ENCODE data around the gene USP51. TPM values are rescaled to one million over a fixed set of nuclear protein-coding genes. Genes with fewer than 3 reads are reported as not detected.
"Not testable (repeated sequence)": the region's sequence is repeated elsewhere in the genome, so short reads cannot be mapped to it uniquely, and the experiment has no call there.

Gene USP51
- total RNA-seq, 2 experiments from 2014 or later = 2.3 TPM

DNA sequence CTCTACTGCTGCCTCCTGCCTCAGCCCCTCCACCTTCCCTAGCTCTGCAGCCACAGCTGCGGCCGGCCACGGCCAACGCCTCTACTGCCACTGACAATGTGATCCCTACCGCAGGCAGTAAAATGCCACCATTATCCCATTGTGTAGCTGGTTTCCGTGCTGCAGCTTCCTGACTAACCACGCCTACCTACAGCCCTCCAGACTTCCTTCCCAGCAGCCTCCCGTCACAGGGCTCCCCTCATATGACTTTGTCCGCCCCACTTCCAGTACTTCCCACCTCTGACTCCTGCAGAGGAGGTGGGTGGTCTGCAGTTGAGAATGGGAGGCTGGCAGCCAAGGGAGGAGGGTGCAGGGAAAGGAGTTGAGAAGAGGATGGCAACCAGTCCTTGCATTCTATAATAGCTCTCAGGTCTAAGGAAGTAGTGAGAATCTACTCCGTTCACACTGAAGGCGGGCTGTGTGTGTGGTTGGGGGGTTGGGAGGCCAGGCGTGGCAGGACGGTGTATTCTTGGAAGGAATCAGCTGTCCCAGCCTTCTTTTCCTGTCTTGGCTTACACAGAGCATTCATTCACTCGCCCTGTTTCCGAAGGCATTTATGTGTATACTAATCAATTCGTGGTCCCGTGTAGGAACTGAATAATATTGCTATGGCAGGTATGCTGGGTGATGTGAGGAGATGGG is 33.1 kb upstream of the USP51 start:
- DNase-seq (no peak), ATAC-seq (ENCODE audit: poor library complexity) (no peak)
- intact Hi-C loops (cut with DNase I, micrococcal nuclease) = no loop called here
- H3K9me3 ChIP-seq (ENCODE audit: control insufficient read depth in 1 of 2, insufficient read depth in 1 of 2, low read length in 2 of 2) = no peaks in the 10 kb centered on the region
- Mint-ChIP-seq H3K36me3 (ENCODE audit: low read depth) (no peaks in the 10 kb centered on the region), H3K9me3 (no peaks in the 10 kb centered on the region), H3K4me1 (ENCODE audit: low read depth) (no peaks in the 10 kb centered on the region), H3K4me3 (no peak overlapping the region), H3K27ac (no peak overlapping the region), H3K27me3 (no peaks in the 10 kb centered on the region)
- no peak overlapping the region for H3K4me3 ChIP-seq (ENCODE audit: low read length)
- no peaks in the 10 kb centered on the region for H3K4me1 ChIP-seq (ENCODE audit: insufficient read depth, low read length)
- TF ChIP-seq, protein P1, sequence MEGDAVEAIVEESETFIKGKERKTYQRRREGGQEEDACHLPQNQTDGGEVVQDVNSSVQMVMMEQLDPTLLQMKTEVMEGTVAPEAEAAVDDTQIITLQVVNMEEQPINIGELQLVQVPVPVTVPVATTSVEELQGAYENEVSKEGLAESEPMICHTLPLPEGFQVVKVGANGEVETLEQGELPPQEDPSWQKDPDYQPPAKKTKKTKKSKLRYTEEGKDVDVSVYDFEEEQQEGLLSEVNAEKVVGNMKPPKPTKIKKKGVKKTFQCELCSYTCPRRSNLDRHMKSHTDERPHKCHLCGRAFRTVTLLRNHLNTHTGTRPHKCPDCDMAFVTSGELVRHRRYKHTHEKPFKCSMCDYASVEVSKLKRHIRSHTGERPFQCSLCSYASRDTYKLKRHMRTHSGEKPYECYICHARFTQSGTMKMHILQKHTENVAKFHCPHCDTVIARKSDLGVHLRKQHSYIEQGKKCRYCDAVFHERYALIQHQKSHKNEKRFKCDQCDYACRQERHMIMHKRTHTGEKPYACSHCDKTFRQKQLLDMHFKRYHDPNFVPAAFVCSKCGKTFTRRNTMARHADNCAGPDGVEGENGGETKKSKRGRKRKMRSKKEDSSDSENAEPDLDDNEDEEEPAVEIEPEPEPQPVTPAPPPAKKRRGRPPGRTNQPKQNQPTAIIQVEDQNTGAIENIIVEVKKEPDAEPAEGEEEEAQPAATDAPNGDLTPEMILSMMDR (IDR thresholded peaks at IDR 0.05) = no peak
- ChIA-PET POLR2A (no interaction called here), CTCF (no interaction called here)
- no peaks in the 10 kb centered on the region for H3K27me3 ChIP-seq (ENCODE audit: control insufficient read depth in 1 of 2, insufficient read depth in 2 of 2, low read length in 2 of 2)
- no peaks in the 10 kb centered on the region for H3K36me3 ChIP-seq (ENCODE audit: insufficient read depth, low read length)
- H3K27ac ChIP-seq (ENCODE audit: low read depth in 1 of 2, low read length in 2 of 2) = no peak overlapping the region

DNA sequence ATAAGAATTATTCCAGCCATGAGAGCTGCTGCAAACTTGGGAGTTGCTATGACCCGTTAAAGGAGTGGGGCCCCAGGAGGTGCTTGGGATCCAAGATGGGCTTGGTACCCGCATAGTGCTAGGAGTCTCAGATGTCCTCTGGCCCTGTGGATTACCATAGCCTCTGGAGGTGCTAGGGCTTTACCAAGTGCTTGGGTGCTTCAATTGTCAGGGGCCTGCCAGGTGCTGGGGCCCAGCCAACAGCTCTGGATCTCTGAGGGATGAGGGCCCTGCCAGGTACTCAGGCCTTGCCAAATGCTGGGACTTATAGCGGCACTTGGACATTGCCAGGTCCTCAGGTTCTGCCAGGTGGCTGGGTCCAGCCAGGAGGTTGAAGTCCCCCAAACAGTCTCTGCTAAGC is 32.0 kb upstream of the USP51 start:
- intact Hi-C loops (cut with DNase I, micrococcal nuclease) = no loop called here
- ATAC-seq (ENCODE audit: poor library complexity) = no peak
- H3K27me3 Mint-ChIP-seq = no peaks in the 10 kb centered on the region
- H3K36me3 Mint-ChIP-seq (ENCODE audit: low read depth) = no peaks in the 10 kb centered on the region
- no peaks in the 10 kb centered on the region for H3K36me3 ChIP-seq (ENCODE audit: insufficient read depth, low read length)
- DNase-seq = no peak
- no peak overlapping the region for H3K4me3 Mint-ChIP-seq
- CTCF ChIA-PET = no interaction called here
- POLR2A ChIA-PET = no interaction called here
- H3K9me3 ChIP-seq (ENCODE audit: control insufficient read depth in 1 of 2, insufficient read depth in 1 of 2, low read length in 2 of 2) = no peaks in the 10 kb centered on the region
- no peak overlapping the region for H3K4me3 ChIP-seq (ENCODE audit: low read length)
- no peaks in the 10 kb centered on the region for H3K27me3 ChIP-seq (ENCODE audit: control insufficient read depth in 1 of 2, insufficient read depth in 2 of 2, low read length in 2 of 2)
- H3K4me1 ChIP-seq (ENCODE audit: insufficient read depth, low read length) = no peaks in the 10 kb centered on the region
- no peaks in the 10 kb centered on the region for H3K9me3 Mint-ChIP-seq
- H3K27ac Mint-ChIP-seq = no peak overlapping the region
- TF ChIP-seq, protein P1 (IDR thresholded peaks at IDR 0.05) = no peak
- no peak overlapping the region for H3K27ac ChIP-seq (ENCODE audit: low read depth in 1 of 2, low read length in 2 of 2)
- H3K4me1 Mint-ChIP-seq (ENCODE audit: low read depth) = no peaks in the 10 kb centered on the region

DNA sequence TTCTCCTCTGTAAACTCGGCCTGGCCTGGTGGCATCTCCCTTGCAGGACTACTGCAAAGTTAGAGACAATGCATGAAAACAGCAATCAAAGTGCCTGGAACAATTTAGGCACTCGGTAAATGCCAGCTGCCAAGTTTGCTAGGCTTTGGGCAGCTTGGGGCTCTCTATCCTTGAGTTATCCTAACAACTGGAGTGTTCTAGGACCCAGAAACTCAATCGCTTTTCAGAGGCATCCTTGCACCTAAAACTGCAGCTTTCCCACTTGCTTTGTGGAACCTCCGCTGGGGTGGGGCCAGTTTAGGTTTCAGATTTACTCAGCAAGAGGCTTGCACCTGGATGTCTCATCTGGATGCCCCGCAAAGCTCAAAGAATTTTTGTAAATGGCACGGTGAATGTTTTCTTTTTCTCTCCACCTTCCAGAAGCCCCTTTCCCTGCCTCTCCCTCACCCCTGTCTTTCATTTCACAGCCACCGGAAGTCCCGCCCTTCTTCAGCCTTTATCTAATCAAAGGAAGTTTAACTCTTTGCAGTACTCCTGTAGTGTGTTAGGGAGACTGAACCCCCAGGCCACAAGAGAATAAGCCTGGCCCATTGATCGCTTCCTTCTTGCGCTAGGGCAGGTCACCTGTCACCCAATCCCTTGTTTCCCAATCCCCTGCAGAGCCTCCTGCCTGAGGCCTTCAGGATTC is 27.3 kb upstream of the USP51 start:
- H3K27ac Mint-ChIP-seq; H3K4me1 ChIP-seq (ENCODE audit: insufficient read depth, low read length); H3K36me3 ChIP-seq (ENCODE audit: insufficient read depth, low read length); H3K27me3 ChIP-seq (ENCODE audit: control insufficient read depth in 1 of 2, insufficient read depth in 2 of 2, low read length in 2 of 2); POLR2A ChIA-PET; H3K27me3 Mint-ChIP-seq; H3K36me3 Mint-ChIP-seq (ENCODE audit: low read depth); H3K27ac ChIP-seq (ENCODE audit: low read depth in 1 of 2, low read length in 2 of 2); H3K9me3 Mint-ChIP-seq; H3K4me3 Mint-ChIP-seq; intact Hi-C loops (cut with DNase I, micrococcal nuclease); CTCF ChIA-PET; H3K4me1 Mint-ChIP-seq (ENCODE audit: low read depth); DNase-seq; H3K9me3 ChIP-seq (ENCODE audit: control insufficient read depth in 1 of 2, insufficient read depth in 1 of 2, low read length in 2 of 2); H3K4me3 ChIP-seq (ENCODE audit: low read length): not testable (repeated sequence)
- peak; percentile 59 for ATAC-seq (ENCODE audit: poor library complexity)

DNA sequence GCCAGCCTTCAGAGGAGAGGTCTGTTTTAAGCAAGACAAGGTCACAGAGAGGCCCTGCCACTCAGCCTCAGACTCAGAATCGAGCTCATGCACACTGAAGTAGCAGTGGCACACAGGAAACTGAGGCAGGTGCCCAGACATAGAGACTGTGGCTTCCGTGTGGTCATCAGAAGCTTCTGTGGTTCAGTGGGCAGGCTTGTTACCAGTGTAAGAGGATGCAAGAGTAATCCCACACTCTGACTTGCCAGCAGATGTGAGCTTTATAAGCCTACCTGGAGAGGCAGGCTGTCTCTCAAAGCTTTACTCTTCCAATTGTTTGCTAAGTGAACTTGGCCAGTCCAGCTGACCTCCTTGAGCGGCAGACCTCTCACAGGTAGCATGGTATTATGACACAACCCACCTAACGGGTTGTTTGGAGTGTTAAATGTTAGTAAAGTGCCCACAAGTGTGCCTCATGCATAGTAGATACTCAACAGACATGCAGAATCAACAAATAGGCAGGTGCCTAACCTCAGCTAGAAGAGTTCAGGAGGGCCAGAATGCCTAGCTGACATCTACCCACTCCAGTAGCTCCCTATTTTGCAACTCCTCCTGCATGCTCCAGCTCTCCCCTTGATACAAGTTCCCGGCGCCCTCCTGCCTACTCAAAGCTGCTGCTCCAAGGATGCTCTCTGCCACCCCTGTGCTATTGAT is 23.5 kb upstream of the USP51 start:
- H3K4me1 Mint-ChIP-seq (ENCODE audit: low read depth); H3K4me3 ChIP-seq (ENCODE audit: low read length); H3K9me3 ChIP-seq (ENCODE audit: control insufficient read depth in 1 of 2, insufficient read depth in 1 of 2, low read length in 2 of 2); CTCF ChIA-PET; H3K4me1 ChIP-seq (ENCODE audit: insufficient read depth, low read length); DNase-seq; ATAC-seq (ENCODE audit: poor library complexity); H3K27me3 Mint-ChIP-seq; H3K27me3 ChIP-seq (ENCODE audit: control insufficient read depth in 1 of 2, insufficient read depth in 2 of 2, low read length in 2 of 2); H3K4me3 Mint-ChIP-seq; H3K27ac Mint-ChIP-seq; POLR2A ChIA-PET; H3K27ac ChIP-seq (ENCODE audit: low read depth in 1 of 2, low read length in 2 of 2); H3K36me3 Mint-ChIP-seq (ENCODE audit: low read depth); intact Hi-C loops (cut with DNase I, micrococcal nuclease); H3K36me3 ChIP-seq (ENCODE audit: insufficient read depth, low read length); H3K9me3 Mint-ChIP-seq: not testable (repeated sequence)

DNA sequence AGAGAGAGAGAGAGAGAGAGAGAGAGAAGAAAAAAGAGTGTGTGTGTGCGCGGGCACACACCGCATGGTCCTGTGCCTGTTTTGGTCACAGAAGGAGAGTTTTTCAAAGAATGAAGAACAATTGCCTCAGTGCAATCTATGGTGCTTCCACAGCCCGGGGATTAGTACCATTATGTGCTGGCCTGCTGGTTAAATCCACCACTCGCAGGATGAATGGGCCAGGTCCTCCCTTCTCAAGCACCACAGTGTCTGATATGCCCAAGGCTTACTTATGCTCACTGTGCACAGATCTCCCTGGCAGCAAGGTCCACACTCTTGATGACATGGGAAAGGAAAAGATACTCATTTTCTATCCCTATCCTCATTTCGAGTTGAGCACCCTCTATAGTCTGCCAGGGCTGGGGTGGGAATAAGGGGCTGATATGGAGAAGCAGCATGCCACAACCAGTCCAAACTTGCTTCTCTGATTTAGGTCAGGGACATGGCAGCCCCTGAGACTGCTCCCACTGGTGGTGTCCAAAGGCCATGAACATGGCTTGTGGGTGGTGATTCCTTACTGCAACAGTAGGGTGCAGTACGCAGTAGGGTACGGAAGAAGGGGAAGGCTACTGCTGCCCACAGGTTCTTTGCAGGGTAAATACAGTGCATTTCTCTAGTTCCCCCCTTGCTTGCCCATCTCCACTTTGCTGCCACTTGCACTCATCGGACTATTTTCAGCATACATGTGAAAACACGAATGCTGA is 18.9 kb upstream of the USP51 start:
- H3K27me3 Mint-ChIP-seq; H3K4me3 Mint-ChIP-seq; H3K27me3 ChIP-seq (ENCODE audit: control insufficient read depth in 1 of 2, insufficient read depth in 2 of 2, low read length in 2 of 2); H3K36me3 ChIP-seq (ENCODE audit: insufficient read depth, low read length); H3K9me3 ChIP-seq (ENCODE audit: control insufficient read depth in 1 of 2, insufficient read depth in 1 of 2, low read length in 2 of 2); H3K4me1 ChIP-seq (ENCODE audit: insufficient read depth, low read length); H3K36me3 Mint-ChIP-seq (ENCODE audit: low read depth); H3K4me3 ChIP-seq (ENCODE audit: low read length); CTCF ChIA-PET; H3K9me3 Mint-ChIP-seq; H3K4me1 Mint-ChIP-seq (ENCODE audit: low read depth); POLR2A ChIA-PET; H3K27ac ChIP-seq (ENCODE audit: low read depth in 1 of 2, low read length in 2 of 2); H3K27ac Mint-ChIP-seq; DNase-seq; intact Hi-C loops (cut with DNase I, micrococcal nuclease): not testable (repeated sequence)
- peak; percentile 52 for ATAC-seq (ENCODE audit: poor library complexity)
